ENCODE results near the gene XRCC6.
"Not testable (repeated sequence)": the region's sequence is repeated elsewhere in the genome, so short reads cannot be mapped to it uniquely, and the experiment has no call there.

XRCC6 gene

GRCh38 chr22:41621099-41621910 is at the start of gene XRCC6:
TSS of gene XRCC6 (plus strand) at chr22:41621295. CDS start at chr22:41622005, 710 bp downstream.
- DNase-seq (ENCODE audit: low read depth in 2 of 3, low spot score in 1 of 3) = peak; percentile 99 to 100 (median 100)

DNA sequence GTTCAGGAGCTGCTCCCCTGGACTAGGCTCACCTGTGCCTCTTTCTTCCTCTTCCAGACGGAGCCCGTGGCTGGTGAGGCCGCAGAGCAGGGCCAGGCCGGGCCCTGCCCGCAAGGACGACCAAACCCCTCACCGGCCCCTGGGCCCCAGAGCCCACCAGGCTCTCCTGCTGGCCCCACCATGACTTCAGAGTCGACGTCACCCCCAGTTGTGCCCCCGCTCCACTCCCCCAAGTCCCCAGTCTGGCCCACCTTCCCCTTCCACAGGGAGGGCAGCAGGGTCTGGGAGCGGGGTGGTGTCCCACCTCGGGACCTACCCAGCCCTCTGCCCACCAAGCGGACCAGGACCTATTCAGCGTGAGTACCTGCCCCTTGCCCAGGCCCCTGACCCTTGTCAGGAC is 49.3 kb upstream of the XRCC6 start:
- no peak for DNase-seq (ENCODE audit: low read depth in 2 of 3, low spot score in 1 of 3)

DNA sequence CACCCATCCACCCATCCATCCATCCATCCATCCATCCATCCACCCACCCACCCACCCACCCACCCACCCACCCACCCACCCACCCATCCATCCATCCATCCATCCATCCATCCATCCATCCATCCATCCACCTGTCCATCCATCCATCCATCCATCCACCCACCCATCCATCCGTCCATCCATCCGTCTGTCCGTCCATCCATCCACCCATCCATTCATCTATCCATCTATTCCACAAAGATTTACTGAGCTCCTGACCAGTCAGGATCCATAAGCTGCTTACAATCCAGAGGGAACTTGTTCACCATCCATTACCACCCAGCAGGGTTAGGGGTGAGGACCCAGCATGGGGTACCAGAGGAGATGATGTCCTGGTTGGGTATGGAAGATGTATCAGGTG is 48.8 kb upstream of the XRCC6 start:
- DNase-seq (ENCODE audit: low read depth in 2 of 3, low spot score in 1 of 3) = not testable (repeated sequence)

GRCh38 chr22:41573677-41574076 is 47.4 kb upstream of the XRCC6 start:
- no peak for DNase-seq (ENCODE audit: low read depth in 2 of 3, low spot score in 1 of 3)

- no peak for DNase-seq (ENCODE audit: low read depth in 2 of 3, low spot score in 1 of 3)
Measured at GRCh38 chr22:41574847-41575381, 46.2 kb upstream of the XRCC6 start.

DNA sequence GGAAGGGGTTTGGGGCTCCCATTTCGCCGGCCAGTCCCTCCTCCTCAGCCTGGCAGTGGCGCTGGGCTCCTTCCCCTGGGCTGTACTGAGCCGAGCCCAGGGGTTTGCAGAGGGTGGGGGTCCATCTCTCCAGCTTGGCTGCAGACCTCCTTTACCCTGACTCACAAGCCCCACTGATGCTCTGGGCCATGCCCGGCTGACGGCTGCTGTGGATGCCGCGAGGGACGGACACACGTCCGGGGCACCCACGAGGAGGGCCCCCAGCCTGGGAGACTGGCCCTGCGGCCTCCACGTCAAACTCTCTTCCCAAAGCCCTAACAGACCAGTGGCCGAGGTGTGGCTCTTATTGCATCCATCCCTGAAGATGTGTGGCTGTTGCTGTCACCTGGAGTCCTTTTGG is 45.6 kb upstream of the XRCC6 start:
- DNase-seq (ENCODE audit: low read depth in 2 of 3, low spot score in 1 of 3) = no peak

- DNase-seq (ENCODE audit: low read depth in 2 of 3, low spot score in 1 of 3) = no peak
Measured at GRCh38 chr22:41576877-41577276, 44.2 kb upstream of the XRCC6 start.

DNA sequence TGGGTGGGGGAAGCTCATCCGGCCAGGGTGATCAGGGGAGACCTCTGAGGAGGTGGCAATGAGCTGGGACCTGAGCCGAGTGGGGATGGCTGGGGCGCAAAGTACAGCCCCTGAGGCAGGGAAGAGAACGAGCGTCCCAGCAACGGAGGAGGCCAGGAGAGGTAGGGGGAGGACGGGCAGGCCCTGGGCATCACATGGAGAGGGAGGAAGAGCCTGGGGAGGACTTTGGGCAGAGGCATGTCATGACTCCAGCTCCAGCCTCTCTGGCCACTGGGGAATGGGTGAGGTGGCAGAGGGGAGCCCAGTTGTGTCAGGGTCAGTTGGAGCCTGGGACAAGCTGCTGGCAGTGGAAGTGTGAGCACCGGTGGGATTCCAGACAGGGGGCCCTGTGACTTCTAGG is 43.0 kb upstream of the XRCC6 start:
- no peak for DNase-seq (ENCODE audit: low read depth in 2 of 3, low spot score in 1 of 3)

- DNase-seq (ENCODE audit: low read depth in 2 of 3, low spot score in 1 of 3) = no peak
Measured at GRCh38 chr22:41578818-41579217, 42.3 kb upstream of the XRCC6 start.

GRCh38 chr22:41579297-41579996 is 41.6 kb upstream of the XRCC6 start:
- no peak for DNase-seq (ENCODE audit: low read depth in 2 of 3, low spot score in 1 of 3)

DNA sequence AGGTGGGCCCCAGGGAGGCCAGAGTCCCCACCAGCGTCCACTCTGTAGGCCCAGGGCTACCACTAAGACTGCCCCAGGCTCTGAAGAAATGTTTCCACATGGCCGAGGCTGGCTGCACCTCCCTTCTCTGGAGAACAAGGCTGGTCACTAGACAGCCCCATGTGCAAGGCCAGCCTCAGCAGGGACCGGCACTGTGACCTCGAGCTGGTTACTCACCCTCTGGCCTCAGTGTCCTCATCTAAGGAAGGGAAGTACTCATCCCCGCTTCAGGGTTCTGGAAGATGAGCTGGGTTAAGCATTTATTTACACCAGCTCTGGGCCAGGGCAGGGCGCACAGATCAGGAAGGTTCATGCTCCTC is 41.1 kb upstream of the XRCC6 start:
- DNase-seq (ENCODE audit: low read depth in 2 of 3, low spot score in 1 of 3) = no peak

DNA sequence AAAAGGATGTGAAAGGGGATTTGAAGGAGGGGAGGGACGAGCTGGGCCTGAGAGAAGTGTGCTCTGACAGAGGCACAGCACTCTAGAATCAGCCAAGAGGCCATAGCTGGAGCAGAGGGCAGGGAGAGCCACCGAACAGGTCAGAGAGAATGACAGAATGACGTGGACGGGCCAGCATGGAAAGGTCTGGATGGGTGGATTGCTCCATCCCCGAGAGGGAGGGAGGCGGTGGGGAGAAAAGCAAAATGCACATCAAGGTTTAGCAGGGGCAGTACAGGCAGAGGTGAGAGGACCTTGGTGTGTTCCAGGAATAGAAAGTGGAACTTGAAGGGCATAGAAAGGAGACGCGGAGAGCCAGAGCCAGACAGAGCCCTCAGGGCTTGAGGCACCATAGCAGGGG is 38.4 kb upstream of the XRCC6 start:
- no peak for DNase-seq (ENCODE audit: low read depth in 2 of 3, low spot score in 1 of 3)

DNA sequence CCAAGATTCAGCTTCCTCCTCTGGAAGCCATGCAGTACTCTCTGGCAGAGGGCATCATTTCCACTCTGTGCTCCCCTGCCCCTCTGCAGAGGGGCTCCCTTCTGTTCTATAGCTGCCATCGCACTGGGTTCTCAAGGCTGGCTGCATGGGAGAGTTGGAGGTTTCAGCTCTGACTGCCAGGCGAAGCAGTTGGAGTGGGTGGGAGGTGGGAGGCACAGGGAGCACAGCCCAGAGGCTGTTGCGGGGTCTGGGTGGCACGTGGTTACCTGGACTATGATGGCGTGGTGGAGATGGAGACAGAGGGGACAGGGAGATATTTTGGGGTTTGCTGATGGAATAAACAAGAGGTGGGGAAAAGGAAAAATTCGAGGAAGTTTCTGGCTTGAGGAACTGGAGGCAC is 36.2 kb upstream of the XRCC6 start:
- no peak for DNase-seq (ENCODE audit: low read depth in 2 of 3, low spot score in 1 of 3)

DNA sequence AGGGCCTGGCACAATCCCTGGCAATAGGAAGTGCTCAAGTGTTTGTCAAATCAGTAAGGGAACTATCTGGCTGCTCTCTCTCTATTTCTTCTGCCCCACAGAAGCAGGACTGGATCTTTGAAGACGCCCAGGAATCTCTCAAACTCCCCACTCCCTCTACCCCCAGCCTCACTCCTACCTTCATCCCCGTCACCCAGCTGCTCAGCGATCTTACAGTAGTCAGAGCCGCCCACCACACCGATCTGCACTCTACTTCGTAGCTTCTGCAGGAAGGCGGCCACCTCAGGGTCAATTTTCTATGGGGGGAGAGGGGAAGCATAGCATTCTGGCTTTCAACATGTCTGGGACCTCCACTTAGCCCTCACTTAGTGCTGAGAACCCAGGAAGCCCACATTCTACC is 35.2 kb upstream of the XRCC6 start:
- no peak for DNase-seq (ENCODE audit: low read depth in 2 of 3, low spot score in 1 of 3)

DNA sequence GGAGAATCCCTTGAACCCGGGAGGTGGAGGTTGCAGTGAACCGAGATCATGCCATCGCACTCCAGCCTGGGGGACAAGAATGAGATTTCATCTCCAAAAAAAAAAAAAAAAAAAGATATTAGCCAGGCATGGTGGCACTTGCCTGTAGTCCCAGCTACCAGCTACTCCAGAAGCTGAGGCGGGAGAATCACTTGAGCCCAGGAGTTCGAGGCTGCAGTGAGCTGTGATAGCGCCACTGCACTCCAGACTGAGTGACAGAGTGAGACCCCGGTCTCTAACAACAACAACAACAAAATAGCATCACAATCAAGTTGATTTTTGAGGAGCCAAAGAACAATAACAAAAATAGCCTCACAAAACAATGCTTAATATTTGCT is 33.8 kb upstream of the XRCC6 start:
- no peak for DNase-seq (ENCODE audit: low read depth in 2 of 3, low spot score in 1 of 3)

- peak; percentile 100 for DNase-seq (ENCODE audit: low read depth in 2 of 3, low spot score in 1 of 3)
Measured at GRCh38 chr22:41589391-41590241, 31.5 kb upstream of the XRCC6 start, which contains the start of gene PMM1. TSS of gene PMM1 (minus strand) at chr22:41589840. CDS start at chr22:41589805, 35 bp downstream.

DNA sequence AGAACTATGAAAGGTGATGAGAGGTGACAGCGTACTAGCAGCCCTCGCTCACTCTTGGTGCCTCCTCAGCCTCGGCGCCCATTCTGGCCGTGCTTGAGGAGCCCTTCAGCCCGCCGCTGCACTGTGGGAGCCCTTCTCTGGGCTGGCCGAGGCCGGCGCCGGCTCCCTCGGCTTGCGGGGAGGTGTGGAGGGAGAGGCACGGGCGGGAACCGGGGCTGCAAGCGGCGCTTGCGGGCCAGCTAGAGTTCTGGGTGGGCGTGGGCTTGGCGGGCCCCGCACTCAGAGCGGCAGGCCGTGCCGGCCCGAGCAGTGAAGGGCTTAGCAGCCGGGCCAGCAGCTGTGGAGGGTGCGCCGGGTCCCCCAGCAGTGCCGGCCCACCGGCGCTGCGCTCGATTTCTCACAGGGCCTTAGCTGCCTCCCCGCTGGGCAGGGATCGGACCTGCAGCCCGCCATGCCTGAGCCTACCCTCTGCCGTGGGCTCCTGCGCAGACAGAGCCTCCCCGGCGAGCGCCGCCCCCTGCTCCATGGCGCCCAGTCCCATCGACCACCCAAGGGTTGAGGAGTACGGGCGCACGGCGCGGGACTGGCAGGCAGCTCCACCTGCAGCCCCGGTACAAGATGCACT is 27.6 kb upstream of the XRCC6 start:
- DNase-seq (ENCODE audit: low read depth in 2 of 3, low spot score in 1 of 3) = not testable (repeated sequence)

GRCh38 chr22:41595703-41596102 is 25.4 kb upstream of the XRCC6 start:
- DNase-seq (ENCODE audit: low read depth in 2 of 3, low spot score in 1 of 3) = no peak

- DNase-seq (ENCODE audit: low read depth in 2 of 3, low spot score in 1 of 3) = no peak
Measured at GRCh38 chr22:41596776-41597634, 24.1 kb upstream of the XRCC6 start.

DNA sequence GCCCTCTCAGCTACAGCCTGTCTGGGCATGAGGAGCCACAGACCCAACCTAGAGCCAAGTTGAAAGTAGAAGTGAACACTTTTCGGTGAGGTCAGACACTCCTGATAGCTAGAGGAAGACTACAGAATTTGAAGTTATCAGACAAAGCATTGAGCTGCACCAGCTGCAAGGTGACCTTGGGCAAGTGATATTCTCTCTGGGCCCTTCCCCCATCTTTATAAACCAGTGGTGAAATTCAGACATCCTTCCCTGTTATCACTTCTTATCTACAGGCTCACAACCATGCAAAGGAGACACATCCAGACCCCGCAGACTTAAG is 23.5 kb upstream of the XRCC6 start:
- DNase-seq (ENCODE audit: low read depth in 2 of 3, low spot score in 1 of 3) = no peak
